Progenitor cell of endocrine pancreas (in vitro differentiated cells): Measurements from ENCODE around the gene SNTG2. TPM values are rescaled to one million over a fixed set of nuclear protein-coding genes. Genes with fewer than 3 reads are reported as not detected.

Experiments used
- DNase-seq: peaks from one replicate; pipeline ENCODE4 v3.0.0; 2021; ENCODE audit warnings: low spot score; ENCODE audit not compliant: unreplicated experiment
- H3K27ac Mint-ChIP-seq: 2 replicates; pipeline ENCODE4 v1.8.0; 2021; ENCODE audit warnings: mild to moderate bottlenecking, moderate library complexity, mixed read lengths
- H3K27me3 Mint-ChIP-seq: 2 replicates; pipeline ENCODE4 v1.8.0; 2021; ENCODE audit warnings: mixed read lengths
- H3K36me3 Mint-ChIP-seq: 2 replicates; pipeline ENCODE4 v1.8.0; 2022; ENCODE audit warnings: mixed read lengths; ENCODE audit not compliant: insufficient read depth
- H3K4me1 Mint-ChIP-seq: 2 replicates; pipeline ENCODE4 v1.8.0; 2021; ENCODE audit warnings: low read depth, mixed read lengths
- H3K4me3 Mint-ChIP-seq: 2 replicates; pipeline ENCODE4 v1.8.0; 2021; ENCODE audit warnings: low read depth, mild to moderate bottlenecking, moderate library complexity, mixed read lengths
- H3K9me3 Mint-ChIP-seq: 2 replicates; pipeline ENCODE4 v1.8.0; 2021; ENCODE audit warnings: low read depth, mixed read lengths
- CTCF ChIP-seq: fragments of 200-600 bp; sonication (generic); IDR thresholded peaks from one replicate; pipeline ENCODE4 v1.5.0; 2021; ENCODE audit warnings: antibody characterized with exemption, mild to moderate bottlenecking; ENCODE audit not compliant: unreplicated experiment
- total RNA-seq: library from RNA; stranded (reverse); gene quantifications from 2 replicates; pipeline ENCODE4 v1.2.1, GENCODE V29; 2021

SNTG2 gene
- total RNA-seq, 1 donor from 2014 or later: 0.50 TPM

GRCh38 chr2:946073-946948 is 4.3 kb upstream of the SNTG2 start:
- H3K36me3 Mint-ChIP-seq: peaks cover 2% of the 10 kb centered on the region
- no peak for DNase-seq
- H3K27me3 Mint-ChIP-seq: peaks cover 42% of the 10 kb centered on the region
- H3K4me1 Mint-ChIP-seq: peaks cover 6% of the 10 kb centered on the region
- no peak for TF ChIP-seq CTCF
- peaks cover 7% of the 10 kb centered on the region for H3K9me3 Mint-ChIP-seq
- H3K4me3 Mint-ChIP-seq: no peak overlapping the region
- H3K27ac Mint-ChIP-seq: no peak overlapping the region

GRCh38 chr2:949384-950079 is 1.1 kb upstream of the SNTG2 start:
- Mint-ChIP-seq H3K36me3 (no peaks in the 10 kb centered on the region), H3K4me3 (peak overlapping the region; percentile 72), H3K27ac (peak overlapping the region; percentile 5), H3K4me1 (peaks cover 6% of the 10 kb centered on the region), H3K27me3 (peaks cover 69% of the 10 kb centered on the region), H3K9me3 (peaks cover 3% of the 10 kb centered on the region)
- no peak for TF ChIP-seq CTCF
- DNase-seq: no peak

- DNase-seq: no peak
- Mint-ChIP-seq H3K27me3 (peaks cover 71% of the 10 kb centered on the region), H3K36me3 (no peaks in the 10 kb centered on the region), H3K4me1 (peaks cover 6% of the 10 kb centered on the region), H3K4me3 (peak overlapping the region; percentile 67), H3K9me3 (no peaks in the 10 kb centered on the region), H3K27ac (no peak overlapping the region)
- no peak for TF ChIP-seq CTCF
These were observed 766 bp downstream of the SNTG2 start for GRCh38 chr2:951224-952006.

- DNase-seq: no peak
- Mint-ChIP-seq H3K36me3 (no peaks in the 10 kb centered on the region), H3K4me1 (peaks cover 7% of the 10 kb centered on the region), H3K27ac (no peak overlapping the region), H3K27me3 (peaks cover 67% of the 10 kb centered on the region), H3K9me3 (no peaks in the 10 kb centered on the region), H3K4me3 (no peak overlapping the region)
- no peak for TF ChIP-seq CTCF
These were observed 2.8 kb downstream of the SNTG2 start for GRCh38 chr2:953408-953807.
